Body of pancreas (tissue), 4 donors: Measurements from ENCODE around the gene SLC39A7.

Experiments
- POLR2A ChIP-seq, 3 donors: fragments of 450-650 bp; IDR thresholded peaks; one replicate each; pipeline ENCODE4 v1.6.1; 2016; ENCODE audit warnings: antibody characterized with exemption in 3 of 3, mild to moderate bottlenecking in 2 of 3
- TF ChIP-seq, protein P1 (sequence below), 7 experiments: fragments of 450-650 bp in 4 of 7; fragments of 200-600 bp in 3 of 7; sonication (generic) in 3 of 7; IDR thresholded peaks; one replicate each; pipeline ENCODE4 v1.5.1; 2016 to 2019; ENCODE audit warnings: antibody characterized with exemption in 7 of 7

DNA sequence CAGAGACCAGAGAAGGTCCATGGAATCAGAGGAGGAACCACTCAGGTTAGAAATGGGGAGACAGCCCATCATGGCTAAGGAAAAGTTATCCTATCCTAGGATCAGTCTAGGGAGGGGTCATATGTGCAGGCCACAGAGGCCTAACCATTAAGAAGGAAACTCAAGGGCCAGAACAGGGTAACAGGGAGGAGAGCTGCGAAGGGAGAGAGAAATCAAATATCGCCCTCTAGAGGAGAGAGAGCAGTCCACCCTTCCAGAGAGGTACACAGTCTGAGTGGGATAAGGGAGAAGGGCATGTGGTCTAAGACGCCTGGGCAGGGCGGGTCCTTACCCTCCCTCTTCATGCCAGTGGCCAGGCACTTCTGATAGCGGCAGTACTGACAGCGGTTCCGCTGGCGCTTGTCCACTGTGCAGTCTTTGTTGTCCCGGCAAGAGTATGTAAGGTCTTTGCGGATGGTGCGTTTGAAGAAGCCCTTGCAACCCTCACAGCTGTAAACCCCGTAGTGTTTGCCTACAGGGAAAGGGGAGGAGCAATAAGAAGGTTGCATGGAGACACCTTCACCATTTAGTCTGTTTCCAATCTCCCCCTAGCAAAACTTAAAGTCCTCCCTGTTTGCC is 3.1 kb upstream of the SLC39A7 start:
- TF ChIP-seq, protein P1, sequence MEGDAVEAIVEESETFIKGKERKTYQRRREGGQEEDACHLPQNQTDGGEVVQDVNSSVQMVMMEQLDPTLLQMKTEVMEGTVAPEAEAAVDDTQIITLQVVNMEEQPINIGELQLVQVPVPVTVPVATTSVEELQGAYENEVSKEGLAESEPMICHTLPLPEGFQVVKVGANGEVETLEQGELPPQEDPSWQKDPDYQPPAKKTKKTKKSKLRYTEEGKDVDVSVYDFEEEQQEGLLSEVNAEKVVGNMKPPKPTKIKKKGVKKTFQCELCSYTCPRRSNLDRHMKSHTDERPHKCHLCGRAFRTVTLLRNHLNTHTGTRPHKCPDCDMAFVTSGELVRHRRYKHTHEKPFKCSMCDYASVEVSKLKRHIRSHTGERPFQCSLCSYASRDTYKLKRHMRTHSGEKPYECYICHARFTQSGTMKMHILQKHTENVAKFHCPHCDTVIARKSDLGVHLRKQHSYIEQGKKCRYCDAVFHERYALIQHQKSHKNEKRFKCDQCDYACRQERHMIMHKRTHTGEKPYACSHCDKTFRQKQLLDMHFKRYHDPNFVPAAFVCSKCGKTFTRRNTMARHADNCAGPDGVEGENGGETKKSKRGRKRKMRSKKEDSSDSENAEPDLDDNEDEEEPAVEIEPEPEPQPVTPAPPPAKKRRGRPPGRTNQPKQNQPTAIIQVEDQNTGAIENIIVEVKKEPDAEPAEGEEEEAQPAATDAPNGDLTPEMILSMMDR (IDR thresholded peaks at IDR 0.05): peak; percentile 53 to 82 (median 71)
- peak in 1 of 3 donors; percentile 16 for TF ChIP-seq POLR2A (IDR thresholded peaks at IDR 0.05)
